ENCODE measurements around the gene ATP9A. TPM values are rescaled to one million over a fixed set of nuclear protein-coding genes. Genes with fewer than 3 reads are reported as not detected.
"Not testable (repeated sequence)": the region's sequence is repeated elsewhere in the genome, so short reads cannot be mapped to it uniquely, and the experiment has no call there.

The ATP9A gene
- total and polyA plus RNA-seq, 4 donors, result 10.6 to 59.8 (median 33.2) TPM

DNA sequence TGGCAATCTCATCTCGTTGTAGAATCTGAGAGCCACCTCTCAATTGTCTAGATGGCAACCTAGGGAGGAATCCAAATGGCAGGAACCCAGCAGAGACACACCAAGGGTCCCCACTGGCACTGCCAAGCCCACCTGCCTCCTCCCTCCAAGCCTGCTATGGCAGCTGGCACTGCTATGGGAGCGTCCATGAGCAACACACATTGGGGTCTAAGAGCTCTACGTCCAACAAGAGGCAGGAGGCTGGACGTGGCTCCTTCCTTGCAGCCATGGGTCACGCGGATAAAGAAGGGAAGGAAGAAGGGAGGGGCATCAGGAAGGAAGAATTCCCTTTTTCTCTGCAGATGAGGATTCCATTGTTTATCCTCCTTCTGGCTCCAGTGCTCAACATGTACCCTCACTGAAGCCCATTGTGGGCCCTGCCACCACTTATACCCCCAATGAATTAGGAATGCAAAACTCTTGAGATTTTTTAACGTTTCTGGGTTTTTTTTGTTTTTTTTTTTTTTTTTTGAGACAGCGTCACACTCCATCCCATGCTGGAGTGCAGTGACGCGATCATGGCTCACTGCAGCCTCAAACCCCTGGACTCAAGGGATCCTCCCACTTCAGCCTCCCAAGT is 17.3 kb downstream of the ATP9A start:
- intact Hi-C loops (cut with DNase I), result no loop called here
- 80 to 86% methylated on average over 10 of the region's 10 CpGs for WGBS, 2 donors
- no peaks in the 10 kb centered on the region for H3K36me3 ChIP-seq (ENCODE audit: control insufficient read depth in 1 of 2, insufficient read depth in 2 of 2, low read length in 1 of 2)
- peaks cover 0 to 3% of the 10 kb centered on the region in 2 donors for H3K4me1 ChIP-seq (ENCODE audit: control insufficient read depth in 1 of 2, insufficient read depth in 2 of 2, low read length in 2 of 2)
- H3K27ac ChIP-seq (ENCODE audit: low read depth in 1 of 2, low read length in 2 of 2), result peak overlapping the region; percentile 11 to 93
- peak in 1 of 2 donors; percentile 60 for DNase-seq
- no peak overlapping the region for H3K4me3 ChIP-seq (ENCODE audit: low read length in 2 of 2)
- no peaks in the 10 kb centered on the region for H3K27me3 ChIP-seq (ENCODE audit: control insufficient read depth in 1 of 2, insufficient read depth in 2 of 2, low read length in 1 of 2)
- H3K9me3 ChIP-seq (ENCODE audit: control insufficient read depth, low read length), result no peaks in the 10 kb centered on the region
- ATAC-seq (ENCODE audit: low FRiP score), result no peak

DNA sequence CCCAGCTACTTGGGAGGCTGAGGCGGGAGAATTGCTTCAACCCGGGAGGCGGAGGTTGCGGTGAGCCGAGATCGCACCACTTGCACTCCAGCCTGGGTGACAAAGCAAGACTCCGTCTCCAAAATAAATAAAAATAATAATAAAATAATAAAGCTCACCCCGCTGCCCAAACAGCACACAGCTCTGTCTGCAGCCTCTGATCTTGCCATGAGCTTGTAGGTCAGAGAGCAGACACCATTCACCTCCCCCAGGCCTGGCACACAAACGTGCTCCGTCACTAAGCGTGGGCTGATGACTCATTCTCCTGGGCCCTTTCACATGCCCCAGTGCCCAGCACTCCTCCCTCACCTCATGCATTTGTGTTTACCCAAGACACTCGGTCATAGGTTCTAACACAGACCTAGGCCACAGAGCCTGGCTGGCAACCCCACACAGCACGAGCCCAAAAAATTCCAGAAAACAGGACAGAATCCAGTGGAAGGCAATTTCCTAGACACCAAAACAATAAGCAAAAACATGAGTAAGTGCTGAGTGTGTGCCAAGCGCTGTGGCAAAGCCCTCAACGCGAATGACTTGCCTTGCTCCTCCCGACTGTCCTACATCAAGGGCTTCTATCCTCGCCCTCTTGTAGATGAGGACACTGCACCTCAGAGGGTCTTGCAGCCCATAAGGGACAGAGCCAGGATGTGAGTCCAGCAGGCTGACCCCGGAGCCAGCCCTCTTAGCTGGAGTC is 18.0 kb downstream of the ATP9A start:
- peak overlapping the region in 1 of 2 donors; percentile 93 for H3K27ac ChIP-seq (ENCODE audit: low read depth in 1 of 2, low read length in 2 of 2)
- WGBS, 2 donors, result 15 to 23% methylated on average over 19 of the region's 19 CpGs

DNA sequence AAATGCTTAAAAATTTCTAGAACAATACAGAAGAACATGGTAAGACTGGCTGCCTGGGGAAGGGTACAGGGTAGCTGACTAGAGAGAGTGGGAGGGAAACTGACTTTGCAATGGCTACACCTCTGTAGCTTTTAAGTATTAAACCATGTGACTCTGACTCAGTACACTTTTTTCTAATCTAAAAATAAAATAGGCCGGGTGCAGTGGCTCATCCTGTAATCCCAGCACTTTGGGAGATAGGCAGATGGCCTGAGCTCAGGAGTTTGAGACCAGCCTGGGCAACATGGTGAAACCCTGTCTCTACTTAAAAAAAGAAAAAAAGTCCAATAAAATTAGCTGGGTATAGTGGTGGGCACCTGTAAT is 18.5 kb downstream of the ATP9A start:
- DNase-seq, result no peak
- Histone ChIP-seq H3K4me3 (ENCODE audit: low read length in 2 of 2) (no peak overlapping the region), H3K27ac (ENCODE audit: low read depth in 1 of 2, low read length in 2 of 2) (peak overlapping the region in 1 of 2 donors; percentile 71), H3K27me3 (ENCODE audit: control insufficient read depth in 1 of 2, insufficient read depth in 2 of 2, low read length in 1 of 2) (no peaks in the 10 kb centered on the region), H3K9me3 (ENCODE audit: control insufficient read depth, low read length) (no peaks in the 10 kb centered on the region), H3K36me3 (ENCODE audit: control insufficient read depth in 1 of 2, insufficient read depth in 2 of 2, low read length in 1 of 2) (no peaks in the 10 kb centered on the region), H3K4me1 (ENCODE audit: control insufficient read depth in 1 of 2, insufficient read depth in 2 of 2, low read length in 2 of 2) (peaks cover 0 to 3% of the 10 kb centered on the region in 2 donors)
- 0 to 2% methylated on average over 1 of the region's 1 CpG for WGBS, 2 donors
- ATAC-seq (ENCODE audit: low FRiP score), result peak; percentile 42
- intact Hi-C loops (cut with DNase I), result no loop called here

More for the DNA sequence above, 18.0 kb downstream of the ATP9A start:
- ATAC-seq (ENCODE audit: low FRiP score) (peak; percentile 93), DNase-seq (peak; percentile 89 to 93)
- intact Hi-C loops (cut with DNase I), result no loop called here
- Histone ChIP-seq H3K4me1 (ENCODE audit: control insufficient read depth in 1 of 2, insufficient read depth in 2 of 2, low read length in 2 of 2) (peaks cover 0 to 3% of the 10 kb centered on the region in 2 donors), H3K4me3 (ENCODE audit: low read length in 2 of 2) (no peak overlapping the region), H3K27me3 (ENCODE audit: control insufficient read depth in 1 of 2, insufficient read depth in 2 of 2, low read length in 1 of 2) (no peaks in the 10 kb centered on the region), H3K36me3 (ENCODE audit: control insufficient read depth in 1 of 2, insufficient read depth in 2 of 2, low read length in 1 of 2) (no peaks in the 10 kb centered on the region), H3K9me3 (ENCODE audit: control insufficient read depth, low read length) (no peaks in the 10 kb centered on the region)

DNA sequence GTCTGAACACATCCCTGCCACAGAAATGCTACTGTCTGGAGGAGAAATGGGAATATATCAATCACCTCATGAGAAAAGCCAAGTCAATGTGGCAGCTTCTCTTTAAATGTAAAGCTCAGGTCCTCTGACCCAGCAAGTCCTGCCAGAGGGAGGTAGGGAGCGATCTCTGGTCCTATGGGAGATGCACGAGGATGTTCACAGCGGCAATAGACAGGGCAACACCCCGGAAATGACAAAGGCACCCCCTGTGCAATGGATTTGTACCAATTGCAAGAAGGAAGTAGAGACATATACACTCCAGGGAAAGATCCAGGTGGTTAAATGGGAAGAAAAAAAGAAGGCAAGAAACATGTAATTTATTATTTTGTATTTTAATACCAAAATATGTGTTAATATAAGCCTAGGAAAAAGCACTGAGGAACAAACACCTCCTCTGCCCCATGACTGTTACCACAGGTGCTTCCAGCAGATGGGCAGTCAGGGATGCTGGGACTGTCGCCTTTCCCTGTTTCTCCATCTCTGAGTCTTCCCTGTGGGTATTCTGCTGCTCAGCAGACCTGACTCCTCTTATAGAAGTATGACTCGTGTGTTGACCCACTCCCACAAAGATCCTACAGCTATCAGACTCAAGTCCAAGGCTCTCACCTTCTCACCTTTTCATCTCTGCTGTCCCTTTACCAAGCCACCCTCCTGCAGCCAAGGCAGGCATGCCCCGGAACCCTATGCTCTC is 20.8 kb downstream of the ATP9A start:
- intact Hi-C loops (cut with DNase I), result no loop called here
- ATAC-seq (ENCODE audit: low FRiP score), result no peak

DNA sequence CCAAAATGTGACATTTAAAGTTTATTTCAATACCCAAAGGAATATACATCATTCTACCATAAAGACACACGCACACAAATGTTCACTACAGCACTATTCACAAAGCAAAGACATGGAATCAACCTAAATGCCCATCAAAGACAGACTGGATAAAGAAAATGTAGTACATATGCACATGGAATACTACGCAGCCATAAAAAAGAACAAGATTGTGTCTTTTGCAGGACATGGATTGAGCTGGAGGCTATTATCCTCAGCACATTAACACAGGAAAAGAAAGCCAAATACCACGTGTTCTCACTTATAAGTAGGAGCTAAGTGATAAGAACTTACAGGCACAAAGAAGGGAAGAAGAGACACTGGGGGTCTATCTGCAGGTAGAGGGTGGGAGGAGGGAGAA is 22.4 kb downstream of the ATP9A start:
- DNase-seq (no peak), ATAC-seq (ENCODE audit: low FRiP score) (no peak)
- no peaks in the 10 kb centered on the region for H3K9me3 ChIP-seq (ENCODE audit: control insufficient read depth, low read length)
- no peaks in the 10 kb centered on the region for H3K36me3 ChIP-seq (ENCODE audit: control insufficient read depth in 1 of 2, insufficient read depth in 2 of 2, low read length in 1 of 2)
- H3K27me3 ChIP-seq (ENCODE audit: control insufficient read depth in 1 of 2, insufficient read depth in 2 of 2, low read length in 1 of 2), result no peaks in the 10 kb centered on the region
- intact Hi-C loops (cut with DNase I), result no loop called here
- no peak overlapping the region for H3K27ac ChIP-seq (ENCODE audit: low read depth in 1 of 2, low read length in 2 of 2)
- no peak overlapping the region for H3K4me3 ChIP-seq (ENCODE audit: low read length in 2 of 2)
- peaks cover 0 to under 1% of the 10 kb centered on the region in 2 donors for H3K4me1 ChIP-seq (ENCODE audit: control insufficient read depth in 1 of 2, insufficient read depth in 2 of 2, low read length in 2 of 2)
- 93% methylated on average over 3 of the region's 3 CpGs for WGBS, 2 donors

More for the DNA sequence above, 20.8 kb downstream of the ATP9A start:
- DNase-seq, result peak in 1 of 2 donors; percentile 48
- WGBS, 2 donors, result 85 to 90% methylated on average over 7 of the region's 7 CpGs
- no peaks in the 10 kb centered on the region for H3K9me3 ChIP-seq (ENCODE audit: control insufficient read depth, low read length)
- H3K4me3 ChIP-seq (ENCODE audit: low read length in 2 of 2), result no peak overlapping the region
- H3K36me3 ChIP-seq (ENCODE audit: control insufficient read depth in 1 of 2, insufficient read depth in 2 of 2, low read length in 1 of 2), result no peaks in the 10 kb centered on the region
- H3K4me1 ChIP-seq (ENCODE audit: control insufficient read depth in 1 of 2, insufficient read depth in 2 of 2, low read length in 2 of 2), result peaks cover 0 to 3% of the 10 kb centered on the region in 2 donors
- H3K27me3 ChIP-seq (ENCODE audit: control insufficient read depth in 1 of 2, insufficient read depth in 2 of 2, low read length in 1 of 2), result no peaks in the 10 kb centered on the region
- no peak overlapping the region for H3K27ac ChIP-seq (ENCODE audit: low read depth in 1 of 2, low read length in 2 of 2)

DNA sequence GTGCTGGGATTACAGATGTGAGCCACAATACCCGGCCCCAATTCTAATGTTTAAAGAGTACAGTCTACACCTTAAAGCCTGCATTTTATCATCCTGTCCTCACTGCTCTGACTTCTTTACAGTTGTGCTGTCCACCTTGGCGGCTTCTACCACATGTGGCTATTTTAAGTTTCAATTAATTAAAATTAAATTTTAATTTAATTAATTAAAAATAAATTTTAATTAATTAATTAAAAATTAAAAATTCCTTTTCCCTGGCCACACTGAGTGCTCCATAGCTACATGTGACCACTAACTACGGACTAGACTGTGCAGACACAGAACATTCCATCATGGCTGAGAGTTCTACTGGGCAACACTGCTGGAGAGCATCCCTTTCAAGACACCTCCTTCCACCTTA is 27.4 kb downstream of the ATP9A start:
- Histone ChIP-seq H3K27ac (ENCODE audit: low read depth in 1 of 2, low read length in 2 of 2) (no peak overlapping the region), H3K4me1 (ENCODE audit: control insufficient read depth in 1 of 2, insufficient read depth in 2 of 2, low read length in 2 of 2) (no peaks in the 10 kb centered on the region), H3K4me3 (ENCODE audit: low read length in 2 of 2) (no peak overlapping the region), H3K36me3 (ENCODE audit: control insufficient read depth in 1 of 2, insufficient read depth in 2 of 2, low read length in 1 of 2) (no peaks in the 10 kb centered on the region), H3K27me3 (ENCODE audit: control insufficient read depth in 1 of 2, insufficient read depth in 2 of 2, low read length in 1 of 2) (no peaks in the 10 kb centered on the region), H3K9me3 (ENCODE audit: control insufficient read depth, low read length) (no peaks in the 10 kb centered on the region)
- WGBS, 2 donors, result 96 to 97% methylated on average over 3 of the region's 3 CpGs
- DNase-seq (no peak), ATAC-seq (ENCODE audit: low FRiP score) (no peak)
- intact Hi-C loops (cut with DNase I), result no loop called here

DNA sequence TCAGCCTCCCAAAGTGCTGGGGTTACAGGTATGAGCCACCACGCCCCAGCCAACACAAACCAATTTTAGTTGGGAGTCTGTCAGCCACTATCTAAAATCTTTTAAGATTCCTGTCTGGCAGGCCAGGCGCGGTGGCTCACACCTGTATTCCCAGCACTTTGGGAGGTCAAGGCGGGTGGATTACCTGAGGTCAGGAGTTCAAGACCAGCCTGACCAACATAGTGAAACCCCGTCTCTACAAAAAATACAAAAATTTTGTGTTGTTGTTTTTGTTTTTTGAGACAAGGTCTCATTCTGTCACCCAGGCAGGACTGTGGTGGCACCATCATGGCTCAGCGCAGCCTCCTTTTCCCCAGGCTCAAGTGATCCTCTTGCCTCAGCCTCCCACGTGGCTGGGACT is 27.9 kb downstream of the ATP9A start:
- DNase-seq; H3K9me3 ChIP-seq (ENCODE audit: control insufficient read depth, low read length); H3K4me1 ChIP-seq (ENCODE audit: control insufficient read depth in 1 of 2, insufficient read depth in 2 of 2, low read length in 2 of 2); H3K36me3 ChIP-seq (ENCODE audit: control insufficient read depth in 1 of 2, insufficient read depth in 2 of 2, low read length in 1 of 2); H3K27me3 ChIP-seq (ENCODE audit: control insufficient read depth in 1 of 2, insufficient read depth in 2 of 2, low read length in 1 of 2); ATAC-seq (ENCODE audit: low FRiP score); H3K27ac ChIP-seq (ENCODE audit: low read depth in 1 of 2, low read length in 2 of 2); intact Hi-C loops (cut with DNase I); H3K4me3 ChIP-seq (ENCODE audit: low read length in 2 of 2): not testable (repeated sequence)
- 94 to 97% methylated on average over 6 to 7 of the region's 7 CpGs for WGBS, 2 donors

DNA sequence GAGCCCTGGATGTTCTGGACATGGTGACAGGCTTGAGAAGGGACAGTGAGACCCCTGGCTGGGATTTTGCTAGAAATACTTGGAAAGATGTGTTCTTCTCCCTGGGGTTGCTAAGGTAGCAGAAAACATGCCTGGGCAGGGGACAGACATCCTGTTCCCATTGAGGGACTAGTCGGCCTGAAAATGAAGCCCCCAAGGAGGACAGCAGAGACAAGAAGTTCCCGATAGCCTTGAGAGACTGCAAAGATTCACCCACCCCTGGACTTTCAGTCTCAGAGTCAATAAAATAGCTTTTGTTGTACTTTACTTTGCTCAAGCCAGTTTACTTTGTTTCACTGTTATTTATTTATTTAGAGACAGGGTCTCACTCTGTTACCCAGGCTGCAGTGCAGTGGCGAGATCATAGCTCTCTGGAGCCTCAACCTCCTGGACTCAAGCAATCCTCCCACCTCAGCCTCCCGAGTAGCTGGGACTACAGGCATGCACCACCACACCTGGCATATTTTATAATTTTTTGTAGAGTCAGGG is 28.4 kb downstream of the ATP9A start:
- no peaks in the 10 kb centered on the region for H3K36me3 ChIP-seq (ENCODE audit: control insufficient read depth in 1 of 2, insufficient read depth in 2 of 2, low read length in 1 of 2)
- H3K27ac ChIP-seq (ENCODE audit: low read depth in 1 of 2, low read length in 2 of 2), result no peak overlapping the region
- no peaks in the 10 kb centered on the region for H3K9me3 ChIP-seq (ENCODE audit: control insufficient read depth, low read length)
- no peaks in the 10 kb centered on the region for H3K4me1 ChIP-seq (ENCODE audit: control insufficient read depth in 1 of 2, insufficient read depth in 2 of 2, low read length in 2 of 2)
- no peaks in the 10 kb centered on the region for H3K27me3 ChIP-seq (ENCODE audit: control insufficient read depth in 1 of 2, insufficient read depth in 2 of 2, low read length in 1 of 2)
- intact Hi-C loops (cut with DNase I), result no loop called here
- no peak overlapping the region for H3K4me3 ChIP-seq (ENCODE audit: low read length in 2 of 2)
- ATAC-seq (ENCODE audit: low FRiP score), result no peak
- WGBS, 2 donors, result 89 to 93% methylated on average over 4 of the region's 4 CpGs
- no peak for DNase-seq

All from aorta (tissue), 5 donors.